ENCODE data around the gene IFNG-AS1. TPM values are rescaled to one million over a fixed set of nuclear protein-coding genes. Genes with fewer than 3 reads are reported as not detected.

The IFNG-AS1 gene
- total RNA-seq, 1 donor: not detected

DNA sequence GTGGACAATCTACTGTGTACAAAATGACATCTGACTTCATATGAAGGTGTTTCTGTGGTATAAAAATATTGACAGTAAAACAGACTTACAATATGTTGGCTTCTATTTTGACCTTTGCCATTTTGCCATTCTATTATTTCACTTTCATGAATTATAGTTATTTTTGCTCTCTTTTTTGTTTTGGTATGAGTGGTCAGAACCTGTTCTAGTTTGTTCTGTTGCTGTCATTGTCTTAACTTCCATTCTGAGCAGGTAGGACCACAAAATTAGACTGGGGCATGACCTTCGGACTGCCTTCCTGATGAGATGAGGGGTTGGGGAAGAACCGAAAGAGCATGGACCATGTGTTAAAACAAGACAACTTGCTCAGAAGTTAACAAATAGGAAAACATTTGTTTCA is 36.5 kb upstream of the IFNG-AS1 start:
- H3K4me3 ChIP-seq (ENCODE audit: low read depth, low read length): no peak overlapping the region
- no peak for DNase-seq (ENCODE audit: low read depth)

DNA sequence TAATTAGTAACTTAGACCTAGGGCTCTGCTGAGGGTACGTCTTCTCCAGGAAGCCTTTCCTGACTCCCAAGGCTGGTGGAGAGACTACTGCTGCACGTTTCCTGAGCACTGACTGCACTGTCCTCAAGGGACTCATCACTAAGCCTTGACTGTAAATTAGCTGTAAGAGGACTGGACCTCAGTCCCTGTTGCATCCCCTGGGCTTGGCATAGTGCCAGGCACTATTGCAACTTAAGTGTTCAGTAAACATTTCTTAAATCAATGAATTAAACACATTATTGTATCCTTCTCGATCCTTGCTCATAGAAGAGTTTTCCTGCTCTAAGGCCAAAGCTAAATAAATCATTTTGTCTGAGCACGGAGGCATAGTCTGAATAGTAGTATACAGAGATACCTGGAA is 31.9 kb upstream of the IFNG-AS1 start:
- TF ChIP-seq, protein P1, sequence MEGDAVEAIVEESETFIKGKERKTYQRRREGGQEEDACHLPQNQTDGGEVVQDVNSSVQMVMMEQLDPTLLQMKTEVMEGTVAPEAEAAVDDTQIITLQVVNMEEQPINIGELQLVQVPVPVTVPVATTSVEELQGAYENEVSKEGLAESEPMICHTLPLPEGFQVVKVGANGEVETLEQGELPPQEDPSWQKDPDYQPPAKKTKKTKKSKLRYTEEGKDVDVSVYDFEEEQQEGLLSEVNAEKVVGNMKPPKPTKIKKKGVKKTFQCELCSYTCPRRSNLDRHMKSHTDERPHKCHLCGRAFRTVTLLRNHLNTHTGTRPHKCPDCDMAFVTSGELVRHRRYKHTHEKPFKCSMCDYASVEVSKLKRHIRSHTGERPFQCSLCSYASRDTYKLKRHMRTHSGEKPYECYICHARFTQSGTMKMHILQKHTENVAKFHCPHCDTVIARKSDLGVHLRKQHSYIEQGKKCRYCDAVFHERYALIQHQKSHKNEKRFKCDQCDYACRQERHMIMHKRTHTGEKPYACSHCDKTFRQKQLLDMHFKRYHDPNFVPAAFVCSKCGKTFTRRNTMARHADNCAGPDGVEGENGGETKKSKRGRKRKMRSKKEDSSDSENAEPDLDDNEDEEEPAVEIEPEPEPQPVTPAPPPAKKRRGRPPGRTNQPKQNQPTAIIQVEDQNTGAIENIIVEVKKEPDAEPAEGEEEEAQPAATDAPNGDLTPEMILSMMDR (IDR thresholded peaks at IDR 0.05; ENCODE audit: insufficient read depth, low read depth, low read length): no peak
- DNase-seq (ENCODE audit: low read depth): no peak
- no peak overlapping the region for H3K4me3 ChIP-seq (ENCODE audit: low read depth, low read length)

More for the DNA sequence above, 36.5 kb upstream of the IFNG-AS1 start:
- TF ChIP-seq, protein P1 (IDR thresholded peaks at IDR 0.05; ENCODE audit: insufficient read depth, low read depth, low read length): no peak

DNA sequence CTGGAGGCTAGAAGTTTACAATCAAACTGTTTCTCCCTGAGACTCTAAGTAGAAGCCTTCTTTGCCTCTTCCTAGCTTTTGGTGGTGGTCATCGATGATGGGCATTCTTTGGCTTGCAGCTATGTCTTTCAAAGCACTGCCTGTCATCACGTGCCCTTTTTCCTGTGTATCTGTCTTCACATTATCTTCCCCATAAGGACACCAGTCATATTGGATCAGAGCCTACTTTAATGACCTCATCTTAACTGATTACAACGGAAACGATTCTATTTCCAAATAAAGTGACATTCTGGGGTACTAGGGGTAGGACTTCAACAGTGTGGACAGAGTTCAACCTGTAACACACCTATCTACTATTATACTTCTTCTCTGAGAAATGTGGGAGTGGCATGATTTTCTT is 31.1 kb upstream of the IFNG-AS1 start:
- H3K4me3 ChIP-seq (ENCODE audit: low read depth, low read length): no peak overlapping the region
- TF ChIP-seq, protein P1 (IDR thresholded peaks at IDR 0.05; ENCODE audit: insufficient read depth, low read depth, low read length): no peak
- DNase-seq (ENCODE audit: low read depth): no peak

DNA sequence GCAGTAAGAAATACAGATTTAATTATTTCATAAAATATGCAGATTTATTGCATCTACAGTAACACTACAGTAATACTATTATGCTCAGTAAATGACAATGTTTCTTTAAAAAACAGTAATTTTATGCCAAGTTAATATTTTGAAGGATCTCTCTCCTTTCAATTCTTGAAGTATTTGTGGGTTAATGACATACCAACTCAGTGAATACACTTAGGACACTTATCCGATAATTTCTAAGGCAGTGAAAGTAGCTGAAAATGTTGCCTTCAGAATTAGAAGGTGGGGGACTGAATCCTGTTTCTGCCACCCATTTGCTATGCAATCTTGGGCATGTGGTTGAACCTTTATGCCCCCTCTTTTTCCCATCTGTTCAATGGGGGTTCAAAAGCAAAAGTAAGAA is 24.8 kb upstream of the IFNG-AS1 start:
- H3K4me3 ChIP-seq (ENCODE audit: low read depth, low read length): no peak overlapping the region
- no peak for DNase-seq (ENCODE audit: low read depth)
- TF ChIP-seq, protein P1 (IDR thresholded peaks at IDR 0.05; ENCODE audit: insufficient read depth, low read depth, low read length): no peak

DNA sequence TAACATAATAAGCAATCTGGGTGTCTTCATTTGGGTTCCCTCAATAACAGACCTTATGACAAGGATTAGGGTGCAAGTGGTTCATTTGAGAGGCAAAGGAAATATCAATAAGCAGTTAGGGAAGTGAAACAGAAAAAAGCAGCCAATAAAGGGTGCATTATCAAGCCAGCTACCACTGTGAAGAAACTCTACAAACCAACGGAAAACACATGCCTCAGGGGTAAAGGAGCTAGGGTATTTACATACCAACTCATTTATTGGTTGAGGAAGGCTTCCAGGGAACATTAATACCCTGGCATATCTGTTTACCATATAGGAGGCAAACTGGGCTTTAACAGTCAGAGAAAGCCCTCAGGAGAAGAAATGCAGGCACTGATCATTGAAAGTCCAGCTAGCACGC is 22.7 kb upstream of the IFNG-AS1 start:
- TF ChIP-seq, protein P1 (IDR thresholded peaks at IDR 0.05; ENCODE audit: insufficient read depth, low read depth, low read length): no peak
- H3K4me3 ChIP-seq (ENCODE audit: low read depth, low read length): no peak overlapping the region
- no peak for DNase-seq (ENCODE audit: low read depth)

DNA sequence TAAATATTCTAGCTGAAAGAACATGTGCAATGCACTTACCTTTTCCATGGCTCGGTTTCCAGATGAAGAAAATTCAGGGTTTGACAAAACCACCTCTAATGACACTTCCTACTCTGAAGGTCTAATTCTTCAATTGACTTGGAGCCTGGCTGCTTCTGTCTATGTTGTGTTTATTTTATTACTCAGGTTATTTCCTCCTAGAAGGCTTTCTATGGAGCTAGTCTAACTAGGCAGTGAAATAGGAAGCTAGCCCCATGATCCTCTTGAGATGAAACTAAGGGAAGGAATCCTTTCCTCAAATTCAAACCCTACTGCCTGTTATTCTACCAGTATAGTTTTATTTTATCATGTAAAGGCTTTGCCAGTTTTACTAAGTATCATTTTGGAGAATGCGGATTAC is 20.9 kb upstream of the IFNG-AS1 start:
- TF ChIP-seq, protein P1 (IDR thresholded peaks at IDR 0.05; ENCODE audit: insufficient read depth, low read depth, low read length): no peak
- no peak for DNase-seq (ENCODE audit: low read depth)
- H3K4me3 ChIP-seq (ENCODE audit: low read depth, low read length): no peak overlapping the region

DNA sequence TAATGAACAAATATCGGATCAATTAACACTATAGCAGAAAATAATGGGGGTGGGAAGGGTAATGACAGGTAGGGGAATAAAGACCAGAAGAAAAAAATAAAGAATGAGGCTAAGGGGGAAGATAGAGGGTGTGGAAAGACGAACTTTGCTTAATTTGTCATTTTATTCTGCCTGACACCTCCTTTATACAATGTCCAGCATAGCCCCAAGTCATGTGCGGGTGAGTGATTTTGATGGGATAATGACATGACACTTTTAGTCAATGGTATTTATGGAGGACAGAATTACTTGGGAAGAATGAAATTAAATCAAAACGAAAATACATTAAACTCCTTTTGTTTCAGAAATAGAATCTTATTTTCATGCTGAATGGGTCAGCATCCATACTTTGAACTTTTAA is 20.5 kb upstream of the IFNG-AS1 start:
- TF ChIP-seq, protein P1 (IDR thresholded peaks at IDR 0.05; ENCODE audit: insufficient read depth, low read depth, low read length): no peak
- no peak for DNase-seq (ENCODE audit: low read depth)
- no peak overlapping the region for H3K4me3 ChIP-seq (ENCODE audit: low read depth, low read length)

Data from fibroblast of villous mesenchyme (primary cell).